HG02973 (cell line): ENCODE results near the gene CFAP77.

Experiments
- ATAC-seq: cut with Tn5 transposase; IDR thresholded peaks from one replicate; pipeline ENCODE4 v1.9.1; 2021; ENCODE audit warnings: moderate library complexity; ENCODE audit not compliant: unreplicated experiment

The CFAP77 gene

DNA sequence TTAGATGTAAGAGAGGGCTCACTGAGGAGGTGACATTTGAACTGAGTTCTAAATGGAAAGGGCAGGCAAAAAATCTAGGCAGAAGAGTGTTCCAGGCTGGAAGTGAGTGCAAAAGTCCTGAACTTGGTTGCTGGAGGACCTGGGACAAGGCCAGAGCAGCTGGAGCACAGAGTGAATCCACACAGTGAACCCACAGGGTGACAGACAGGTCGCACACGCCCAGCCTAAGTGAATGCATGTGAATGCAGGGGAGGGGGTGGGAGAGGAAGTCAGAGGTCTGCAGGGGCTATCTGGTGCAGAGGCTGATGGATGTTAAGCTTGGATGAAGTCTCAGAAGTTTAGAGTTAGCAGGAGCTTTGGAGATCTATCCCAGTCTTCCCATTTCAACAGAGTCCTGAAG lies 2.8 kb upstream of the CFAP77 start:
- no peak for ATAC-seq

DNA sequence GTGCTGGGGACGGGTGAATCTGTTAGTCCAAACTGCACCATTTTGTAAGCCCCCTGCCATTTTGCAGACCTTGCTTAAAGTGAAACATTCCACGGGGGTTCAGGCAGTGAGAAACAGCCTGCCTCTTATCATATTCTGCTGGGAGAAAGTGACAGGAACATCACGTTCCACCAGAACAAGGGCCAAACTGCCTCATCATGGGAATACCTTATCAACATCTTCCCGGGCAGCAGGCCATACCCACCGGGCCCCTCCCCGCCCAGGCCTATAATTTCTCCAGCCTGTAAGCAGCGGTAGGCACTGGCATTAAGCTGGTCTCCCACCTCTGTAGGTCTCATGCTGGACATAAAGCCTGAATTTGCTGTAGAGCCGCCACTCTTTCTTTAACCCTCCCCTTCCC lies 1.5 kb upstream of the CFAP77 start:
- ATAC-seq: no peak

DNA sequence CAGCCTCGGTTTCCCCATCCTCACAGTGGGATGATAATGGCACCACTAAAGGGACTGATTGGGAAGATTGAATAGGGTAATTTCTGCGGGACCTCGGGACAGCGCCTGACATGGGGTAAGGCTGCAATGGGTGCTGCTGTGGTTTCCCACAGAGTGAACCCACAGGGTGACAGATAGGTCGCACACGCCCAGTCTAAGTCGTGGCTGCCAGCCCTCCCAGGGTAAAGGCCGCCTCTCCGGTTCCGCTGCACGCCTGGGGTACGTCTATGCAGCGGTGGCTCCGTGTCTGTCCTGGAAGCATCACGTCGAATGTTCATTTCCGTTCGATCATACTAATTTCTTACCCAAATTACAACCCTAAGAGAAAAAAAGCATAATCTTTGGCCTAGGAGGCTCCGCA lies 631 bp downstream of the CFAP77 start:
- no peak for ATAC-seq

DNA sequence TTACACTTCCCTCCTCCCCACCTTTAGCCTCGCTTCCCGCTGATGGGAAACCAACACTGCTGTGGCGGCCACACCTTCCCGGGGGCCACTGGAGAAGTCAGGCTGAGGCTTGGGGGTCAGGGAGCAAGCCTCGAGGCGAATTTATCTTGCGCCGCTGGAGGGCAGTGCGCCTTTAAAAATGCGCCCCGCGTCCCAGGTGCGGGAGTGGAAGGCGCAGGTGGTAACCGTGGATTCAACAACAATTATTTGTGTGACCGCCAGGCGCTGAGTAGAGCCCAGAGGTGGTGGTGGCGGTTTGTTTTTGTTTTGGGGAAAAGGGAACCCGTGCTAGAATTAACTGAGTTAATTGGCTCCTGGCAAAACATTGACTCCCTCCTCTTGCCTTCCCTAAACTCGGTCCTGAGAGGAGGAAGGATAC lies 1.1 kb downstream of the CFAP77 start:
- no peak for ATAC-seq

DNA sequence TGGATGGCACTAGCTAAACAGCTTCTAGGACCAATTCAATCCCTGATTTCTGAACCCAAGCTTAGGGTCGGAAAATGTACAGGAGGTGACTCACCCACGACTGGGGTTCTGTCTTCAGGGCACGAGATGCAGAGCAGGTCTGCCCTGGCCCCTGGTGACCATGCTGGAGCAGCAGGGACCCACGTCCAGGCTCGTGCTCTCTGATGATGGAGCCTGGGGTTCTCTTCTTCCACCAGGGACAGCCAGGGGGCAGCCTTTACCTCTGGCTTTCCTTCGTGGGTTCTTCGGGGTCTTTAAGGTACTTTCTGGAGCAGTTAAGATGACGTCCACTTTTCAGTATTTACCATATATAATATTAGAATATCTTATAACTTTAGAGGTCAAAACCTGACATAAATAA lies 2.1 kb downstream of the CFAP77 start:
- ATAC-seq: no peak

DNA sequence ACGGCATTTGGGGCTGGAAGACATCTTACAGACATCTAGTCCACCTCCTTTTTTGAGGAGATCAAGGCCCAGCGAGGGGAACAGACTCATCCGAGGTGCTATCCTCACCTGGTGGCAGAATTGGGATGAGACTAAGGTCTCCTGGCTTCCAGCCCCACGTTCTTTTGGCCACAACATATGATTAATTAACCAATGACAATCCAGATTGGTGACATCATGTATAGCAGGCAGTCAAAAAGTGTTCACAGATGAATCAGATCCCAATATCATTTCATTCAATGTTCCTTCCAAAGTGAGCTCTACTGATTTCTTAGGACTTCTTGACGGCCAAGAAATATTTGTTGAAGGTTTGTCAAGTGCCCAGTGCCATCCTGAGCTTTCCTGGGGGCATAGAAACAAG lies 3.9 kb downstream of the CFAP77 start:
- ATAC-seq: no peak

DNA sequence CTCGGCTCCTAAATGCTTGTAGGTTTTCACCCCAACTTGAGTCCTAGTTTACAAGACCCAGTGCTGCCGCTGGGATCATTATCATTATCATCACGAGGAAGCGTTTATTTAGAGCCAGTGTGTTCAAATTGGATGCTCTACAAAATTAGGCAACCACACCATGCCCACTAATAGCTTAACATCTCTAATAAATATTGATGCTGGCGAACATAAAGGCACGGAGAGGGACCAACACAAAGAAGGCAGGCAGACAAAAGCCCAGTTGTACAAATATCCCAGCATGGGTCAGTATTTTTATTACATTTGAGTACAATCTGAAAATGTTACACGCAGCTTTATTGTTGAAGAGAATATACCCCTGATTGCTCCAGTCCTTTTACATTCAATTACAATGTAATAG lies 4.7 kb downstream of the CFAP77 start:
- ATAC-seq: no peak

DNA sequence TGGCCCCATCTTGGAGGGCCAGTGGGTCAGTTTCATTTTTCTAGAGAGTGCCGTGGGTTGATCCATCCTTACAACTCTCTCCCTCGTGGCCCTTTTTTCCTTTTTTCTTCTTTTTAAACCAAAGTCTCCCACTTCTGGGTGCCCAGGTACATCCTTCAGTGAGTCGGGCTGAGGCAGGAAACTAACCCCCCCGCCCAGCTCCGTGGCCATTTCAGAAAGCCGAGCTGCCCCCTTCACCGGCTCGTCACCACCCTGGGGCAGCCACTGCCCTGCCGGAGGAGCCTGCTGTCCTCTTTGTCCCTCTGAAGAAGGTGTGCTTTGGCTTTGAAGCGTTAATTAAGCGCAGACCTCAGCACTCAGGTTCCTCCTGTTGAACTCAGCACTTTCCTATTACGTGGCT lies 5.2 kb downstream of the CFAP77 start:
- no peak for ATAC-seq

DNA sequence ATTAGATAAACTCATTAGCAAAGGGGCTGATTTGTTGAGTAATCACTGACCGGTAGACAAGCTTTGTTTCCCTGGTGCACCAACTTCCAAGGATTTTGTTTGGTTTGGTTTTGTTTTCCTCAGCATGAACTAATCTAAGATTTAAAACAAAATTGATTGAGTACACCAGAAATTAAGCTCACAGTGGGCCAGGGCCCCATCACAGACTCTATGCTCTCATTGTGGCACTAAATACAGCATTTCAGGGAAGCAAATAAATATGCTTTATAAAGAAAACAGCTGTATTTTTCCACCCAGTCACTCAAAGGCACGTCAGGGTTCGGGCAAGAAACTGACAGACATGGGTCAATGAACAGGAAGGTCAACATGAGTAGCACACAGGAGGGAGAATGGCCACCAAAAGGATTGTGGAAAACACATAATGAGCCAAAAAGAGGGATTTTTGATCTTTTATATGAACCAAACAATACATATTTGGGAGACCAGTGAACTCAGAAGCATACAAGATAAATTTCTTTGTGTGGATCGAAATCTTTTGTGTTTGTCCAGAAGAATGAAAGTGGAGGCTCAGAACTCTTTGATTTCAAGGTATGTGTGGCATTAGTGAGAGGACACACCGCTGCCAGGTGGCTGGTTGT lies 8.8 kb downstream of the CFAP77 start:
- ATAC-seq: no peak

DNA sequence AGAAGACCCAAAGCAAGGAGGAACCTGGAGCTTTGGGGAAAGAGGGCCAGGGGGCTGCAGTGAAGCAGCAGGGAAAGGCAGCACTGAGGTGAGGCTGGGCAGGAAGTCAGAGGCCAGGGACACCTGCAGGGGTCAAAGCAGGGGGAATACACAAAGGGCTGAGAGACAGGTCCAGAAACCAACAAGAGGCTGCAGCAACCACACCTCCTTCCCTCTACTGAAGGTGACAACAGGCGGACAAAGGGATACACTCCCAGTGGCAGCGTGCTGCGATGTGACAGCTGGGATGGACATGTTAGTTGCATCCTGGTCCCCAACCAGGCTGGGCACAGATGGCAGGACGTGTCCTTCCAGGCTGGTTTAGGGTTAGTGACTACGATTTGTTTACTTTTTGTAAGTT lies 12.6 kb downstream of the CFAP77 start:
- ATAC-seq: no peak

DNA sequence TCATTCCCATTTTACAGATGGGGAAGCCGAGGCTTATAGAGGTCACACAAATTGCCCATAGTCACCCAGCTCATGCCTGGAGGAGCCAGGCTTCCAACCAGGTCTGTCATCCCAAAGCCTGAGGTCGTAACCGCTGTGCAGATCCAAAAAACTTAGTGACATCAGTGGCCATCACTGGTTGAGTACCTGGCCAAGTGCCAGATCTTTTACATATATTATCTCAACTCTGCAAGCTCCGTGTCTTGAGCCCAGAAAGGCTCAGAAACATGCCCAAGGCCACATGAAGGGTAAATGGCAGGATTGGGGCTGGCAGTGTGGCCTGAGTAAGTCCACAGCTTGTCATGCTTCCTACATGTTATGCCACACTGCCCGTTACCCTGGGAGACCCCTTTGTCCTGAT lies 13.5 kb downstream of the CFAP77 start:
- ATAC-seq: no peak

DNA sequence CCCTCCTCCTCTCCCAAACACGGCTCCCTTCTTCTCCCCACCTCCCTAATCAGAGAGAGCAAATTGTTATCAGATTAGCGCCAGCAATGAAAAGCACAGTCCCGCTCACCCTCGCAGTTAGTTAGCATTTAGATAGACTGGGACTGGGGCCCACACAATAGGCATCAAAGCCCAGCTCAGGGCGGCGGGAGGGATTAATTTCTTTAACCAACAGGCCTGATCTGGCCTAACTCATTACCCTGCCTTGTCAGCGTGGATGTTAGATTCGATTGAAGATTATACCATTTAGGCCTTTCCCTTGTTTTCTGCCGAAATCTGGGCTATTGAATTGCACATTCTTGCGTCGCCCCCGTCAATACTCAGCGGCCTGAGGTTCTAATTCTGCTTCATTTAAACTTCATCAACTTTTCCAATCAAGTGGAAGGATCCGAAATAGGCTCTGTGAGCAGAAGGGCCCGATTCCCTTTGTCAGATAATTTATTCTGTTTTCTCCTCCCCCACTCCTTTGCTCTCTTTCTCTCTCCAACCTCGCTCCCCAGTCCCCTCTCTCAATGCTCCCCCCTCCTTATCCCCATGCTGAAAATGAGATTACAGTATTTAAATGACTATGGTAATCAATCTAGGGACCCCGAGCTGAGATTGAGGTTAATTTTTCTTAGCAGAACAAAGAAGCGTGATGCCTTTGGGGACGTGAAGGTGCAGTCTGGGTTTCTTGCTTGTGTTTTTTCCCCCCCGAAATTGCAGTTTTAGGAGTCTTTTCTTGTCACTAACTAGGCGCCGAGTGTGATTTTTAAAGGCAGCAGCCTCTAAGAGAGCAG lies 15.1 kb downstream of the CFAP77 start:
- ATAC-seq: no peak

DNA sequence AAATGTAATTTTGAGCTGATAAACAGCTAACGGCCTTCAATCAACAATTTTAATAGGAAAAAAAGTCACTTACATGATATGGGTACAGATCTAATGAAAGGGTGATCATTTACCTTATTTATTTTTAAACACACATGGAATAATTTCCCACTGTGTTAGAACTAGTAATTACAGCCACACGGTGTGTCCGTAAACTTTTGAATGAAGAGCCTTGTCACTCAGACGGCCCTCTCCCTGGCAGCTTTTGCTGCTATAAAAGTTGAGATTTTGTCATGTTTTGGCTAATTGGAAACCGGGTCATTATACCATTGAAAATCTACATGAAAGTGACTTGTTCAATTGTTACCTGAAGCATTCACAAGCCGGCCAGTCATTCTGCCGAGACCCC lies 15.7 kb downstream of the CFAP77 start:
- ATAC-seq: no peak

DNA sequence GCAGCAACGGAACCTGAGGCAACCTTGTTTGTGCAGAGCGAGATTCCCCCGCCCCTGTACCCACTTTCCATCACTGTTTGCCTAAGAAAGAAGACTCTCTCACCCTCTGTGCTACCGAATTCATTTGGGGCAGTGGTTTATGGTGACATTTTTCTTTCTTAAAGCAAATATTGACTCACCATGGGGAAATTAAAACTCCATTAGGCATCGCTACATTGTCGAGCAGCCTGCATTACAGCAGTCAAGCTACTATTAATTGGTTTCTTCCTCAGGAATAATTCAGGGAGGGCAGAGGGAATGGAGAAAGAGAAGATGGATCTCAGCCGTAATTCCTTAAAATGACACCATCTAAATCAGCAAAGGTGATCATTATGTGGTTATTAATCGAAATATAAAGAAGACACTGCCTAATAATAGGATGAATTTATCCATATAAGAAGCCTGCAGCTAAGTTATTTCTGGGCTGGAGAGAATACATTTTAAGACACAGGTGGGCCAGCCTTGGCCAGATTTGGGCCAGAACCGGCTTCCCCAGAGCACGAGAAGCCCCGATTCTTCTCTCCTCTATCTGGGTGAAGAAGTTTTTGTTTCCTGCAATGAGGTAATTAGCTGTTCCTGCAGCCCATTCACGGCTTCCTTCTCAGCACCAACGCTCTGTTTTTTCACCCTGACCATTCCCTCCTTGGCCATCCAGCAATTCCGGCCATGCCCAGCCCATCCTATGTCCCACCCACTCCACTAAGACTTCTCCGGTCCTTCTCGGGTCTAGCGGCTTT lies 16.8 kb downstream of the CFAP77 start:
- no peak for ATAC-seq

DNA sequence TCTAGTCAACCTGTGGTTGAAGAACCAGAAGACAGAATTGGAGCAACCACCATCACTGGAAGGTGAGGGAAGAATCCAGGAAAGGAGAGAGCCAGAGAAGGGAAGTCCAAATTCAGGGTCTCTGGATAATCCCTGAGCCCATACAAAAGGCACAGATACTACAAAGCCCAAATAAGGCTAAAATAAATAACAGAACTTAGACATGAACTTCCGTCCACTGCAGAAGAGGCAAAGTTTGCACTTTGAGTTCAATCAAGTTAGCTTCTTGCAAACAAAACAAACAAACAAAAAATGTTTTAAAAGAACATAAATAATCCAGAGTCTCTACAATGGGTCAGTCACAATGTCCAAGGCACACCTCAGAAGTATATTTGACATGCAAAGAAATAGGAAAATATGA lies 21.0 kb downstream of the CFAP77 start:
- no peak for ATAC-seq

DNA sequence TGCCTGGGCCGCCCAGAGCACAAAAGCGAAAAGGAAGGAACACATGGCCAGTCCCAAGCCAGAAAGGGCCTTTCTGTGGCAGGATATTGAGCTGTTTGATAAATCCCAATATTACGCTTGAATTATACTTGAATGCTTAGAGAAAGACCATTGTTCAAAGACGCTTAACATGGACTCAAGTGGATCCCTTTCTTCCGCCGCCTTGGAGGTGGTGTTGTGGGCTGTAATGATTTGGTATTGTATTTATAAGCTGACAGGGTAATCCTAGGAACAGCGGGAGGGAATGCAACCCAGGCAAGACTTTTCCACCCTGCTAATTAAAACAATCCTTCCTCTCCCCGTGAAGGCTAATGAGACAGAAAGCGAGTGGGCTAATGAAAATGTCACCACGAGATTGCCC lies 24.9 kb downstream of the CFAP77 start:
- ATAC-seq: no peak

DNA sequence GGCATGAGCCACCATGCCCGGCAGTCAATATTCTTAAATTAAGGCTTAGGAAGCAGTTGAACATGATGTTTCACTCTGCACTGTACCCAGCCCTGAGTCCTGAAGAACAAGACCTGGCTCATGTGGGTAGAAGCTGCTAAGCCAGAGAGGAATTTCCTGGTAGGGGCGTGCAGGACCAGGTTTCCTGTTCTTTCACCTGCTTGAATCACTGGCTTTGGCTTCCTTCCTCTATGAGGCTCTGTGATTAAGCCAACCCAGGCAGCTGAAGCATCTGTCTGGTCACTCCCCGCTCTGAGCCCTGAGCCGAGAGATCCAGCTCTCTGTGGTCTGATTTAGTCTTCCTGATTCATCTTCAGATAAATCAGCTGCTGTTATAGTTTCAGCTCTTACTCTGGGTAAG lies 29.1 kb downstream of the CFAP77 start:
- ATAC-seq: no peak

DNA sequence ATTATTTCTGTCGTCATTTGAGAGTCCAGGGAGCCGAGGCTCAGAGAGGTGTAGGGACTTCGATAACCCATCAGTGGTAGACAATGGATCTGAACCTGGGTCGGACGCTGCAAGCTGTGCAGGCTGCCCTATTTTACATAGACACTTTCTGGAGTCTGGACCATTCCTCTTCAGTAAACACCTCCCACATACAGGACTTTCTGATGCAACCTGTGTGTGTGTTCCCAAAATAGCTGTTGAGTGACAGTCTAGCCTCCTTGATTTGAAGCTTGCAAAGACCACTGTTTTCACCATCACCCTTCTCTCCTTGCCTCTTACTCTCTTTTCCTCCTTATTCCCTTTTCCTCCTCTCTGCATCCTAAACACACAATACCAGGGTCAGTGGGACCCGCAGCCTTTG lies 30.7 kb downstream of the CFAP77 start:
- no peak for ATAC-seq

DNA sequence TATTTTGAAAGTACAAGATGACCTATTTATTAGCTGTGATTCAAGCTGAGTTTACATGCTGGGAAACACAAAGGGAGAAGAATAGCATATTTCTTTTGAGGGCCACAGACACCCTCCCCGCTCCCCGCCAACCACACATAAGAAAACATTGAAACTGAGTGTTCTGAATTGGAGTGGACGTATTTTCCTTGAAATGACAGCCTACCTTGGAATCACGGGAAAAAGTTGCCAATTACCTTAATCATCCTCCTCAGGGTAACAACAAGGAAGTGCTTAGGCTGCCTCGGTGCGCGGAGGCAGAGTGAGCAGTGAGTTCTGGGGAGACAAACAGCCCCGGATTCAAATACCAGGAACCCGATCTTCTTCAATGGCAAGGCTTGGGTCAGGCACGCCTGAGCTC lies 31.4 kb downstream of the CFAP77 start:
- no peak for ATAC-seq

DNA sequence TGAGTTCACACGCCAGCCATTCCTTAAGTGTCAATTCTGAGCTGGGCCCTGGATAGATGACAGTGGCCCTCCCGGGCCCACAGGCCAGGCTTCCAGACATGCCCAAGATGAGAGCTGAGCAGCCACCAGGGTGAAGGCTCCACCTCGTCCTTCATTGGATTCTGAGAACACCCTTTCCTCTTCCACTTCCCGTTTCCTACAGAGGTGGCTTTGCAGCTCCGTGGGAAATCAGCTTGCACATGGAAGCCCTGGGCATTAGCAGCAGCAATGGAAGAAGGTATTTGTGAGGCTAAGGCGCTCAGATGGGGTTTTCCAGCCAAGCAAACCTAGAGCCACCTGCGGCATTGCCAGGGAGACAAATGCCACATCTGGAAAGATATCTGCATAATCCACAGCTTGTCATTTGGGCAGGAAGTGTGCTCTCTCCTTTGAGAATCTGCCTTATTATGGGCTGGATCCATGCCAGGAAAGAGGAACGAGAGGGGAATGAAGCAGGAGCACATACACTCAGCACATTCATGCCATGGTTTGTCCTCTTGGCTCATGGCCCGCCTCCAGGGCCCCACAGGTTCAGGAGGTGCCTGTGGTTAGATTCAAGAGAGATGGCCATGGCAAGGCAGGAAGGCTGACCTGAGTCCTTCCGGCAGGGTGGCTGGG lies 34.1 kb downstream of the CFAP77 start:
- no peak for ATAC-seq

DNA sequence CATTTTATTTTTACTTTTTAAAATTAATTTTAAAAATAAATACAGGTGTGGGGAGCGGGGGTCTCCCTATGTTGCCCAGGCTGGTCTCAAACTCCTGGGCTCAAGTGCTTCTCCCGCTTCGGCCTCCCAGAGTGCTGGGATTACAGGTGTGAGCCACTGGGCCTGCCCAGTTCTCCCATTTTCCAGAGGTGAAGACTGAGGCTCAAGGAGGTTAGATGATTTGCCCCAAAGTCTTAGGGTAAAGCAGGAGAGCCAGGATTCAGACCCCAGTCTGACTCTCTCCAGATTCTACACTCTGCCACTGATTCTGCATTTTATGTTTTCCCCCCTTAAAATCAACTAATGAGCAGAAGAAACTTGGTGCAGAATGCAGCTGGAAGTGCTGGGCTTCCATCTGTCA lies 36.9 kb downstream of the CFAP77 start:
- no peak for ATAC-seq

DNA sequence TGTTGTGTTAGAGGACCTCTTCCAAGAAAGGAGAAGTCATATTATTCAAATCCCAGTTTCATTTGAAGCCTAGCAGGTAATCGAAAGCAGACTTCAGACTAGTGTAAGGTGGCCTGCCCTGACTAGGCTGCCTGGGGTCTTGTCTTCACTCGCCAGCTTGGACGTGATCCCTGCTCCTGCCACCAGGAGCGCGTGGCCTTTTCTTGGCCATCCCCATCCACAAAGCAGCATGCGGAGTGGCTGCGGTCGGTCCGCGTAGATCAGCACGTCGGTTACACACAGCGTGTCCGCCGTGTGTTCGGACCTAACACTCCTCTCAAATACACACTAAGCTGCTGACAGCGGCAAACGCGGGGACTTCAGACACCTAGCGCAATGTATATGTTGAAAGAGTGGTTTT lies 37.3 kb downstream of the CFAP77 start:
- no peak for ATAC-seq
